GM12878 (cell line): ENCODE data around the gene SYDE2. TPM values are rescaled to one million over a fixed set of nuclear protein-coding genes. Genes with fewer than 3 reads are reported as not detected.

Experiments
- ATAC-seq: fragments of 200-7000 bp; cut with Tn5 transposase; 3 replicates; pipeline ENCODE4 v1.9.1; 2020; ENCODE audit warnings: mild to moderate bottlenecking, moderate library complexity
- BruUV-seq: library from RNA; stranded (reverse); fragments of 400-500 nt; replicated peaks from 2 replicates; lab custom pipeline; 2021; lab: Mats Ljungman, UMichigan
- CTCF ChIA-PET: fragments of 300-600 bp; sonication (Branson Sonifier 250); formaldehyde crosslinking; extraction: SDS; loops from one replicate; lab custom pipeline; 2021; ENCODE audit warnings: inconsistent platforms; lab: Yijun Ruan, JAX
- POLR2A ChIA-PET: fragments of 350-600 bp; formaldehyde crosslinking; extraction: SDS; loops from one replicate; lab custom pipeline; 2021; ENCODE audit warnings: inconsistent platforms; lab: Charles Lee
- RAD21 ChIA-PET: fragments of 300-600 bp; sonication (Branson Sonifier 250); formaldehyde crosslinking; loops from one replicate; lab custom pipeline; 2023; ENCODE audit warnings: antibody characterized with exemption; ENCODE audit not compliant: unreplicated experiment; lab: Charles Lee
- SMC1A ChIA-PET: fragments of 300-600 bp; sonication (Branson Sonifier 250); formaldehyde crosslinking; loops from one replicate; lab custom pipeline; 2023; ENCODE audit not compliant: unreplicated experiment, uncharacterized antibody; lab: Charles Lee
- DNase-seq: peaks from one replicate; pipeline ENCODE4 v3.0.0-alpha.2; 2011; ENCODE audit warnings: low read depth, low spot score
- FAIRE-seq: peaks from 3 replicates; lab custom pipeline; 2011; peaks lifted over from hg19 to GRCh38; lab: Jason Lieb, UNC
- H2AFZ ChIP-seq: 2 replicates; pipeline ENCODE4 v1.6.0; 2011; ENCODE audit warnings: low read depth, low read length, control low read depth; ENCODE audit not compliant: control insufficient read depth
- H3K27ac ChIP-seq: 2 replicates; pipeline ENCODE4 v1.5.1; 2011; ENCODE audit warnings: control low read depth; ENCODE audit not compliant: control insufficient read depth, insufficient read depth
- H3K27me3 ChIP-seq, 2 experiments: replicated peaks in 1 of 2; 2 replicates each; pipeline versions ENCODE4 v1.6.0 to v1.6.1; 2011; ENCODE audit warnings: low read length in 1 of 2; ENCODE audit not compliant: control insufficient read depth in 2 of 2, insufficient read depth in 2 of 2
- H3K36me3 ChIP-seq, 2 experiments: 2 replicates each; pipeline ENCODE4 v1.5.1; 2011; ENCODE audit warnings: low read length in 1 of 2; ENCODE audit not compliant: control insufficient read depth in 2 of 2, insufficient read depth in 2 of 2
- H3K4me1 ChIP-seq: 2 replicates; pipeline ENCODE4 v1.6.1; 2011; ENCODE audit warnings: mild to moderate bottlenecking, low read length, moderate library complexity, mixed read lengths; ENCODE audit not compliant: control insufficient read depth, insufficient read depth
- H3K4me2 ChIP-seq: 2 replicates; pipeline ENCODE4 v1.6.0; 2011; ENCODE audit warnings: control low read depth; ENCODE audit not compliant: control insufficient read depth, insufficient read depth
- H3K4me3 ChIP-seq: fragments of 200-600 bp; sonication (generic); 2 replicates; pipeline ENCODE4 v1.5.1; 2016
- H3K79me2 ChIP-seq: 2 replicates; pipeline ENCODE4 v1.6.0; 2011; ENCODE audit warnings: low read length; ENCODE audit not compliant: control insufficient read depth, insufficient read depth
- H3K9ac ChIP-seq: 2 replicates; pipeline ENCODE4 v1.8.0; 2011; ENCODE audit warnings: low read length, control low read depth, mixed read lengths; ENCODE audit not compliant: control insufficient read depth, insufficient read depth
- H3K9me3 ChIP-seq: replicated peaks from 3 replicates; pipeline ENCODE4 v1.5.1; 2011; ENCODE audit warnings: mild to moderate bottlenecking, low read length; ENCODE audit not compliant: control insufficient read depth, insufficient read depth
- H4K20me1 ChIP-seq: 2 replicates; pipeline ENCODE4 v1.6.0; 2011; ENCODE audit not compliant: control insufficient read depth, insufficient read depth
- KAT2A ChIP-seq: conservative IDR thresholded peaks from 2 replicates; pipeline ENCODE4 v1.6.1; 2011; ENCODE audit warnings: low read depth, low read length; ENCODE audit not compliant: control insufficient read depth
- KLF5 ChIP-seq: fragments of 450-650 bp; IDR thresholded peaks from 2 replicates; pipeline ENCODE4 v1.6.1; 2014; ENCODE audit warnings: mild to moderate bottlenecking; ENCODE audit not compliant: partially characterized antibody
- MYB ChIP-seq: fragments of 150-350 bp; IDR thresholded peaks from 2 replicates; pipeline ENCODE4 v1.6.1; 2014; ENCODE audit warnings: mild to moderate bottlenecking, low read depth, low read length, borderline replicate concordance
- NFYA ChIP-seq: IDR thresholded peaks from 2 replicates; pipeline ENCODE4 v1.6.1; 2011; ENCODE audit warnings: low read depth, mild to moderate bottlenecking, low read length, improper control_type of control experiment, borderline replicate concordance
- POLR2AphosphoS5 ChIP-seq: IDR thresholded peaks from 2 replicates; pipeline ENCODE4 v1.6.1; 2011; ENCODE audit warnings: mild to moderate bottlenecking, low read length, inconsistent platforms
- POU2F2 ChIP-seq: IDR thresholded peaks from 3 replicates; pipeline ENCODE4 v1.6.1; 2011; ENCODE audit warnings: low read depth, mild to moderate bottlenecking, low read length, borderline replicate concordance
- SMARCA5 ChIP-seq: fragments of 450-650 bp; IDR thresholded peaks from 2 replicates; pipeline ENCODE4 v1.6.1; 2017; ENCODE audit warnings: mild to moderate bottlenecking
- SREBF1 ChIP-seq: IDR thresholded peaks from 2 replicates; pipeline ENCODE4 v1.6.1; 2012; ENCODE audit warnings: mild to moderate bottlenecking, low read length
- WGBS: methylation state at CpG from one replicate; pipeline ENCODE4 v1.1.6; 2016; ENCODE audit warnings: low lambda C conversion rate; ENCODE audit not compliant: insufficient replicate concordance, insufficient coverage; ENCODE audit errors: missing lambda C conversion rate; 5-methylcytosine and 5-hydroxymethylcytosine counted together
- in situ Hi-C: fragments of 300-500 bp; cut with MboI; formaldehyde crosslinking; loops from 9 replicates; pipeline ENCODE4 v1.14.3; 2018; ENCODE audit warnings: mixed read lengths
- intact Hi-C: fragments of 100-400 bp; cut with micrococcal nuclease; formaldehyde crosslinking; loops from one replicate; pipeline ENCODE4 v1.14.2; 2022; ENCODE audit not compliant: unreplicated experiment
- polyA plus RNA-seq, 11 experiments: library from polyadenylated mRNA; depleted of rRNA in 4 of 11; unstranded in 6 of 11; stranded (reverse) in 5 of 11; fragments of >200 nt; fragmentation: Nextera tagmentation in 4 of 11; fragmentation: Illumina TruSeq in 1 of 11; extraction: Ambion mirVana in 4 of 11; extraction: Trizol in 1 of 11; gene quantifications; 1 replicate in 1 of 11; 2 replicates in 10 of 11; pipeline versions ENCODE4 v1.2.1 to v1.2.3, GENCODE V29; 2011 to 2016; ENCODE audit warnings: inconsistent platforms in 2 of 11, missing spikeins in 2 of 11, low read depth in 1 of 11
- total RNA-seq, 4 experiments: library from RNA; depleted of rRNA in 3 of 4; stranded (reverse); fragments of >200 nt in 3 of 4; fragmentation: Illumina TruSeq in 1 of 4; extraction: Trizol in 1 of 4; gene quantifications; 2 replicates each; pipeline versions ENCODE4 v1.2.1 to v1.2.3, GENCODE V29; 2013 to 2021
- TF ChIP-seq, protein P1 (sequence below): fragments of 450-650 bp; IDR thresholded peaks from 2 replicates; pipeline ENCODE4 v1.6.1; 2017; ENCODE audit warnings: mild to moderate bottlenecking
- TF ChIP-seq, protein P2 (sequence below): fragments of 450-650 bp; IDR thresholded peaks from 2 replicates; pipeline ENCODE4 v1.6.1; 2016; ENCODE audit warnings: mild to moderate bottlenecking
- TF ChIP-seq, protein P3 (sequence below): IDR thresholded peaks from 2 replicates; pipeline ENCODE4 v1.6.1; 2011; ENCODE audit warnings: borderline replicate concordance, low read depth, mild to moderate bottlenecking, moderate library complexity, low read length; ENCODE audit not compliant: insufficient read depth, poor library complexity, severe bottlenecking

SYDE2 gene
- total and polyA plus RNA-seq, 10 of the 15 experiments (the other 5 are each of a cell fraction or from before 2014, with no cell fraction given) = 0.37 to 4.1 (median 1.8) TPM; not detected in 1

DNA sequence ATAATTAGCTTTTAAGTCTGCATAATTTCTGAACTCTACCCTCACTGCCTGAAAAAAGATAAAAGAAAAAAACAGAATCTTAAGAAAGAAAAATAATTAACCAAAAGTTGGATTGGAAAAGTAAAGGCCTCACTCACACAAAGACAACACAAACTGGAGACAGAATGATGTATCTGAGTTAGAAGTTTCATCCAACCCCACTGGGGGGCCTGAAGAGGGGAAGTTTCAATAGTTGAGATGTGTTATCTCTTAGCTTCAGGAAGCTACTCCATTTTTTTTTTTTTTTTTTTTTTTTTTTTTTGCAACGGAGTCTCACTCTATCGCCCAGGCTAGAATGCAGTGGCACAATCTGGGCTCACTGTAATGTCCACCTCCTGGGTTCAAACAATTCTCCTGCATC lies 19.9 kb downstream of the SYDE2 start:
- no peak overlapping the region for H3K4me3 ChIP-seq
- H3K9ac ChIP-seq = no peak overlapping the region
- no TSS peak for BruUV-seq
- 33% methylated on average over 1 of the region's 2 CpGs for WGBS
- no peak overlapping the region for H2AFZ ChIP-seq
- H3K4me1 ChIP-seq = no peaks in the 10 kb centered on the region
- in situ Hi-C loops = no loop called here
- ATAC-seq (no peak), FAIRE-seq (no peak), DNase-seq (no peak)
- POLR2A ChIA-PET = no interaction called here
- H3K79me2 ChIP-seq = no peaks in the 10 kb centered on the region
- RAD21 ChIA-PET = no interaction called here
- H3K27me3 ChIP-seq = no peaks in the 10 kb centered on the region
- CTCF ChIA-PET = no interaction called here
- TF ChIP-seq KLF5 (no peak), MYB (no peak), SREBF1 (no peak), SMARCA5 (no peak), NFYA (no peak), KAT2A (no peak), POLR2AphosphoS5 (no peak), POU2F2 (no peak)
- TF ChIP-seq, protein P1, sequence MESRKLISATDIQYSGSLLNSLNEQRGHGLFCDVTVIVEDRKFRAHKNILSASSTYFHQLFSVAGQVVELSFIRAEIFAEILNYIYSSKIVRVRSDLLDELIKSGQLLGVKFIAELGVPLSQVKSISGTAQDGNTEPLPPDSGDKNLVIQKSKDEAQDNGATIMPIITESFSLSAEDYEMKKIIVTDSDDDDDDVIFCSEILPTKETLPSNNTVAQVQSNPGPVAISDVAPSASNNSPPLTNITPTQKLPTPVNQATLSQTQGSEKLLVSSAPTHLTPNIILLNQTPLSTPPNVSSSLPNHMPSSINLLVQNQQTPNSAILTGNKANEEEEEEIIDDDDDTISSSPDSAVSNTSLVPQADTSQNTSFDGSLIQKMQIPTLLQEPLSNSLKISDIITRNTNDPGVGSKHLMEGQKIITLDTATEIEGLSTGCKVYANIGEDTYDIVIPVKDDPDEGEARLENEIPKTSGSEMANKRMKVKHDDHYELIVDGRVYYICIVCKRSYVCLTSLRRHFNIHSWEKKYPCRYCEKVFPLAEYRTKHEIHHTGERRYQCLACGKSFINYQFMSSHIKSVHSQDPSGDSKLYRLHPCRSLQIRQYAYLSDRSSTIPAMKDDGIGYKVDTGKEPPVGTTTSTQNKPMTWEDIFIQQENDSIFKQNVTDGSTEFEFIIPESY = no peak
- TF ChIP-seq, protein P2, sequence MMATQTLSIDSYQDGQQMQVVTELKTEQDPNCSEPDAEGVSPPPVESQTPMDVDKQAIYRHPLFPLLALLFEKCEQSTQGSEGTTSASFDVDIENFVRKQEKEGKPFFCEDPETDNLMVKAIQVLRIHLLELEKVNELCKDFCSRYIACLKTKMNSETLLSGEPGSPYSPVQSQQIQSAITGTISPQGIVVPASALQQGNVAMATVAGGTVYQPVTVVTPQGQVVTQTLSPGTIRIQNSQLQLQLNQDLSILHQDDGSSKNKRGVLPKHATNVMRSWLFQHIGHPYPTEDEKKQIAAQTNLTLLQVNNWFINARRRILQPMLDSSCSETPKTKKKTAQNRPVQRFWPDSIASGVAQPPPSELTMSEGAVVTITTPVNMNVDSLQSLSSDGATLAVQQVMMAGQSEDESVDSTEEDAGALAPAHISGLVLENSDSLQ = no peak
- TF ChIP-seq, protein P3, sequence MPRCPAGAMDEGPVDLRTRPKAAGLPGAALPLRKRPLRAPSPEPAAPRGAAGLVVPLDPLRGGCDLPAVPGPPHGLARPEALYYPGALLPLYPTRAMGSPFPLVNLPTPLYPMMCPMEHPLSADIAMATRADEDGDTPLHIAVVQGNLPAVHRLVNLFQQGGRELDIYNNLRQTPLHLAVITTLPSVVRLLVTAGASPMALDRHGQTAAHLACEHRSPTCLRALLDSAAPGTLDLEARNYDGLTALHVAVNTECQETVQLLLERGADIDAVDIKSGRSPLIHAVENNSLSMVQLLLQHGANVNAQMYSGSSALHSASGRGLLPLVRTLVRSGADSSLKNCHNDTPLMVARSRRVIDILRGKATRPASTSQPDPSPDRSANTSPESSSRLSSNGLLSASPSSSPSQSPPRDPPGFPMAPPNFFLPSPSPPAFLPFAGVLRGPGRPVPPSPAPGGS = no peak
- no peaks in the 10 kb centered on the region for H3K9me3 ChIP-seq
- no peak overlapping the region for H3K27ac ChIP-seq
- H3K4me2 ChIP-seq = no peak overlapping the region
- intact Hi-C loops = no loop called here
- H4K20me1 ChIP-seq = no peaks in the 10 kb centered on the region
- SMC1A ChIA-PET = interaction anchor here (0.6 to 0.8 kb wide), 2 partner anchors 9 to 225 kb away, joined by 3 read pairs; no protein-coding TSS in a partner anchor
- no peaks in the 10 kb centered on the region for H3K36me3 ChIP-seq
